Fibroblast of the conjunctiva (primary cell): ENCODE data around the gene DHX36.
A peak's percentile ranks its signal among the peaks of the same experiment; 100 is the strongest.

Experiments
- DNase-seq: peaks from one replicate; pipeline ENCODE4 v3.0.0-alpha.2; 2010; ENCODE audit warnings: low read depth

The DHX36 gene

GRCh38 chr3:154323891-154324738 lies at the start of gene DHX36:
DHX36 (minus strand) TSS chr3:154324487; CDS start chr3:154324416, 71 bp downstream.
- peak; percentile 81 for DNase-seq

- no peak for DNase-seq
These were observed 42.9 kb upstream of the DHX36 start for GRCh38 chr3:154367221-154367620.

- DNase-seq, result no peak
These were observed 40.6 kb upstream of the DHX36 start for GRCh38 chr3:154364849-154365248.

- no peak for DNase-seq
These were observed 36.8 kb upstream of the DHX36 start for GRCh38 chr3:154361099-154361498.

- DNase-seq, result no peak
These were observed 31.7 kb upstream of the DHX36 start for GRCh38 chr3:154356009-154356408.

GRCh38 chr3:154349223-154349622 lies 24.9 kb upstream of the DHX36 start:
- DNase-seq, result no peak

GRCh38 chr3:154345422-154346122 lies 21.3 kb upstream of the DHX36 start:
- no peak for DNase-seq

GRCh38 chr3:154338570-154338969 lies 14.3 kb upstream of the DHX36 start:
- DNase-seq, result no peak

- no peak for DNase-seq
These were observed 13.7 kb upstream of the DHX36 start for GRCh38 chr3:154338008-154338407.

- peak; percentile 9 for DNase-seq
These were observed 10.7 kb upstream of the DHX36 start for GRCh38 chr3:154334973-154335420.

GRCh38 chr3:154327871-154328270 lies 3.6 kb upstream of the DHX36 start:
- DNase-seq, result no peak

- DNase-seq, result no peak
These were observed 632 bp upstream of the DHX36 start for GRCh38 chr3:154324919-154325318.

- no peak for DNase-seq
These were observed 7.1 kb downstream of the DHX36 start for GRCh38 chr3:154316974-154317767.

- no peak for DNase-seq
These were observed 10.1 kb downstream of the DHX36 start for GRCh38 chr3:154314152-154314551.

GRCh38 chr3:154310840-154311239 lies 13.4 kb downstream of the DHX36 start:
- peak; percentile 1 for DNase-seq

GRCh38 chr3:154307363-154307762 lies 16.9 kb downstream of the DHX36 start:
- DNase-seq, result no peak

- DNase-seq, result no peak
These were observed 19.4 kb downstream of the DHX36 start for GRCh38 chr3:154304936-154305335.

GRCh38 chr3:154304116-154304786 lies 20.0 kb downstream of the DHX36 start:
- DNase-seq, result no peak

GRCh38 chr3:154301561-154301960 lies 22.7 kb downstream of the DHX36 start:
- DNase-seq, result no peak

GRCh38 chr3:154294016-154294415 lies 30.3 kb downstream of the DHX36 start:
- no peak for DNase-seq

- no peak for DNase-seq
These were observed 34.1 kb downstream of the DHX36 start for GRCh38 chr3:154290187-154290586.

GRCh38 chr3:154285221-154285620 lies 39.1 kb downstream of the DHX36 start:
- DNase-seq, result no peak
